HG02943 (cell line): ENCODE results near the gene FAM229B.

Source experiments
- ATAC-seq: cut with Tn5 transposase; IDR thresholded peaks from one replicate; pipeline ENCODE4 v1.9.1; 2021; ENCODE audit warnings: mild to moderate bottlenecking, low read depth, moderate library complexity; ENCODE audit not compliant: unreplicated experiment

The FAM229B gene

GRCh38 chr6:112130878-112131277, 43.5 kb downstream of the FAM229B start:
- ATAC-seq, result no peak

GRCh38 chr6:112139052-112139451, 51.7 kb downstream of the FAM229B start:
- no peak for ATAC-seq

- ATAC-seq, result no peak
Observed at GRCh38 chr6:112141707-112142106, 54.3 kb downstream of the FAM229B start.

- no peak for ATAC-seq
Observed at GRCh38 chr6:112144145-112144926, 56.9 kb downstream of the FAM229B start.

- ATAC-seq, result no peak
Observed at GRCh38 chr6:112145080-112145573, 57.7 kb downstream of the FAM229B start.

- no peak for ATAC-seq
Observed at GRCh38 chr6:112148103-112148502, 60.7 kb downstream of the FAM229B start.

GRCh38 chr6:112149236-112149635, 61.8 kb downstream of the FAM229B start:
- ATAC-seq, result no peak

GRCh38 chr6:112149719-112150263, 62.4 kb downstream of the FAM229B start:
- ATAC-seq, result no peak

GRCh38 chr6:112150363-112150762, 63.0 kb downstream of the FAM229B start:
- ATAC-seq, result no peak
